ENCODE results near the gene SLC45A1. TPM values are rescaled to one million over a fixed set of nuclear protein-coding genes. Genes with fewer than 3 reads are reported as not detected.
"Not testable (repeated sequence)": the region's sequence is repeated elsewhere in the genome, so short reads cannot be mapped to it uniquely, and the experiment has no call there.

Gene SLC45A1
- total RNA-seq (ENCODE audit: low replicate concordance): 2.0 TPM in 2 replicates

- TF ChIP-seq CTCF (IDR thresholded peaks at IDR 0.05; ENCODE audit: insufficient read depth, low read length): no peak
- H3K4me3 ChIP-seq (ENCODE audit: low read depth, low read length): peak within 1 kb of the TSS; percentile 73
- DNase-seq (ENCODE audit: low read depth): peak; percentile 50
These were observed at the start of gene SLC45A1 for GRCh38 chr1:8317647-8318381. Gene SLC45A1 (plus strand): TSS chr1:8318114. CDS start chr1:8324330, 6,216 bp downstream.

DNA sequence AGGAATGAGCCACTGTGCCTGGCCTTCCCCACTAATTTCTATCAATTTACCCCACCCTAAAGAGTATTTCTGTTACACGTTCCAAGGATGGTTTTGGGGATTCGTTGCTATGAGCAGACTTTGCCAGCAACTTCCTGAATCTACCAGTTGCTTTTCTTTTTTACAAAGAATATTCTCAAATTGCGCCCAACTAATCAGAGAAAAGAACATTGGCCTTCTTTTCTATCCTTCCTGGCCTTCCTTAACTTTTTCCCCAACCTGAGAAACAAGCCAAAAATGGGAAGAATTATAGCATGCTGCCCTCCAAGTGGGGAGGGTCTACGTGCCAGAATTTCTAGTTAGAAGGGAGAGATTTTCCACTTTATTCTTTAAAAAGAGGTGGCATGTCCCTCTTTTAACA lies 44.9 kb upstream of the SLC45A1 start:
- DNase-seq (ENCODE audit: low read depth): no peak
- no peak overlapping the region for H3K4me3 ChIP-seq (ENCODE audit: low read depth, low read length)
- no peak for TF ChIP-seq CTCF (IDR thresholded peaks at IDR 0.05; ENCODE audit: insufficient read depth, low read length)

GRCh38 chr1:8274352-8274751 lies 43.6 kb upstream of the SLC45A1 start:
- TF ChIP-seq CTCF (IDR thresholded peaks at IDR 0.05; ENCODE audit: insufficient read depth, low read length): no peak
- DNase-seq (ENCODE audit: low read depth): no peak
- no peak overlapping the region for H3K4me3 ChIP-seq (ENCODE audit: low read depth, low read length)

- no peak for DNase-seq (ENCODE audit: low read depth)
These were observed 41.6 kb upstream of the SLC45A1 start for GRCh38 chr1:8276173-8276914.

DNA sequence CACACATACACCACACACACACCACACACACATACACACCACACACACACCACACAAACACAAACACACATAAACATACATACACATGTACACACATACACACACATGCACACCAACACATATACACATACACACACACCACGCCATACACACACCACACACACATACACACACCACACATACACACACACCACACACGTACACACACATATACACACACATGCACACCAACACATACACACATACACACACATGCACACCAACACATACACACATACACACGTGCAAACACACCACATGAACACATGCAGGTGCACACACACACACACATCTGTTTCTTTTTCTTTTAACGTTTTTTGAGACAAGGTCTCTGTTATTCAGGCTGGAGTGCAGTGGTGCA lies 41.0 kb upstream of the SLC45A1 start:
- no peak for DNase-seq (ENCODE audit: low read depth)
- TF ChIP-seq CTCF (IDR thresholded peaks at IDR 0.05; ENCODE audit: insufficient read depth, low read length): no peak
- H3K4me3 ChIP-seq (ENCODE audit: low read depth, low read length): no peak overlapping the region

More at GRCh38 chr1:8276173-8276914, 41.6 kb upstream of the SLC45A1 start:
- no peak overlapping the region for H3K4me3 ChIP-seq (ENCODE audit: low read depth, low read length)
- TF ChIP-seq CTCF (IDR thresholded peaks at IDR 0.05; ENCODE audit: insufficient read depth, low read length): no peak

DNA sequence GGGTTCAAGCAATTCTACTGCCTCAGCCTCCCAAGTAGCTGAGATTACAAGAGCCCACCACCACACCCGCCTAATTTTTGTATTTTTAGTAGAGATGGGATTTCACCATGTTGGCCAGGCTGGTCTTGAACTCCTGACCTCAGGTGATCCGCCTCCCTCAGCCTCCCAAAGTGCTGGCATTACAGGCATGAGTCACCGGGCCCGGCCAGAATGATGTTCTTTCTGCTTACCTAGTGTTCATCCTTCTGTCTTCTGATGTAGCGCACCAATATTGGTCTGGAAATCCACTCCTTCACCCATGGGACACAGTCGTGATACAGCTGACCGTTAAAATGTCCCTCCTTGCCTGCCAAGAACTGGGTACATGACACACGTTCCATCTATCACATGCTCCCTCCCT lies 39.2 kb upstream of the SLC45A1 start:
- DNase-seq (ENCODE audit: low read depth); H3K4me3 ChIP-seq (ENCODE audit: low read depth, low read length): not testable (repeated sequence)

DNA sequence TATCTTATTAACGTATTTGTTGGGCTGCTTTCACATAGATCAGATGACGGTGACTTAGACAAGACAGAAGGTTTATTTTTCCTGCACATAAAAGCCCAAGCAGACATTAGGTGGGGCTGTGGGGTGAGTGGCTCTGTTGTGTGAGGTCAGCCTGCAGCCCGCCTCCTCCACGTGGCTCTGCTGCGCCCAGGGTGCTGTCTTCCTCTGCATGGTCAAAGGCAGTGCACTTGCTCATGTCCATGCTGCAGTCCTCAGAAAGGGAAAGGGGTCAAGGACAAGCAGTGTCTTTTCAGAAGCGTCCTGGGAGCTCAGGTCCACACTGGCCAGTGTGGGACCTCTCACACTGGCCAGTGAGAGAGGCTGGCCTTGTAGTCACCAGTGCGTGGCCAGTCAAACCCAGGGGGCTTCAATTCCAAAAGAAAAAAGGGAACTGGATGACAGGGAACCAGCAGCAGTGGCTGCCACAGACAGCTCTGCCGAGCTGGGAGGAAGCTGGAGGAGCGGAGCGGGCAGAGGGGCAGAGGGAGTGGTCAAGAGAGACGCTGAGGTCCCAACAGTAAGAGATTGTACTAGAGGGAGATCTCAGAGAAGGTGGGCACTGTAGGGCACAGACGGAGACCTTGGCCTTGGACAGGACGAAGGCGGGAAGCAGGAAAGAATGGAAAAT lies 35.9 kb upstream of the SLC45A1 start:
- no peak for DNase-seq (ENCODE audit: low read depth)
- TF ChIP-seq CTCF (IDR thresholded peaks at IDR 0.05; ENCODE audit: insufficient read depth, low read length): no peak
- H3K4me3 ChIP-seq (ENCODE audit: low read depth, low read length): no peak overlapping the region

All from fibroblast of the aortic adventitia (primary cell).